ENCODE data around the gene SUV39H1. TPM values are rescaled to one million over a fixed set of nuclear protein-coding genes. Genes with fewer than 3 reads are reported as not detected.

The SUV39H1 gene
- total and polyA plus RNA-seq, 2 of the 13 experiments (the other 11 are each of a cell fraction or from before 2014, with no cell fraction given), result 5.2 to 10.1 TPM

- TF ChIP-seq RFX1 (IDR thresholded peaks at IDR 0.05) (no peak), CHD2 (IDR thresholded peaks at IDR 0.05; ENCODE audit: low read depth, low read length) (no peak), PRDM15 (CRISPR knock-in tag; IDR thresholded peaks at IDR 0.05) (no peak)
- TF ChIP-seq, protein P1, sequence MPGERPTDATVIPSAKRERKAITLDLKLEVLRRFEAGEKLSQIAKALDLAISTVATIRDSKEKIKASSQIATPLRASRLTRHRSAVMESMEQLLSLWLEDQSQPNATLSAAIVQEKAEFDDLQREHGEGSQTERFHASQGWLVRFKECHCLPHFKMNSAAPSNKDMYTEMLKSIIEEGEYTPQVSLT (CRISPR knock-in tag; IDR thresholded peaks at IDR 0.05; ENCODE audit: borderline replicate concordance, low read depth), result no peak
Observed at GRCh38 chrX:48676893-48677270, 19.7 kb upstream of the SUV39H1 start (continued).

GRCh38 chrX:48677516-48677915 lies 19.0 kb upstream of the SUV39H1 start:
- peak; percentile 78 for ATAC-seq
- Histone ChIP-seq H3K9ac (ENCODE audit: insufficient read depth, low read depth, low read length) (peak overlapping the region; percentile 98), H3K4me1 (ENCODE audit: insufficient read depth, low read length) (peaks cover 23% of the 10 kb centered on the region), H3K79me2 (ENCODE audit: insufficient read depth, low read length) (peaks cover 2% of the 10 kb centered on the region), H3K4me3 (replicated peaks in 1 of 3; ENCODE audit: insufficient read depth in 1 of 3, low read depth in 2 of 3, low read length in 3 of 3) (peak overlapping the region; percentile 69 to 93 (median 87); a peak in 5 of 6 replicates), H3K27ac (ENCODE audit: extremely low read length, insufficient read depth, low read length) (peak overlapping the region; percentile 98), H3K9me3 (ENCODE audit: low read length) (no peaks in the 10 kb centered on the region), H3K4me2 (ENCODE audit: low read depth, low read length) (peak overlapping the region; percentile 70), H3K36me3 (replicated peaks in 1 of 2; ENCODE audit: control insufficient read depth in 1 of 2, insufficient read depth in 2 of 2, low read length in 2 of 2) (no peaks in the 10 kb centered on the region), H2AFZ (ENCODE audit: low read length) (no peak overlapping the region), H3K27me3 (ENCODE audit: control insufficient read depth in 1 of 2, insufficient read depth in 2 of 2, low read length in 2 of 2) (no peaks in the 10 kb centered on the region), H4K20me1 (ENCODE audit: insufficient read depth, low read length) (no peaks in the 10 kb centered on the region)
- intact Hi-C loops (cut with micrococcal nuclease; ENCODE audit: unreplicated experiment), result loop anchor here (2.0 kb wide), 1 partner anchor 19 kb away; the partner anchor contains the start of gene SUV39H1
- POLR2A ChIA-PET, result interaction anchor here (0.5 to 2.4 kb wide), 8 partner anchors 9 to 1406 kb away, joined by 3 to 45 read pairs (median 12); partner anchors contain the start of genes HDAC6 and SUV39H1
- in situ Hi-C loops (cut with HindIII; ENCODE audit: extremely low pct_ligation_motif_present, low pct_unique_long_range_greater_than_20kb), result no loop called here
- FAIRE-seq, result peak; percentile 94
- WGBS (ENCODE audit: low lambda C conversion rate), result 8% methylated on average over 2 of the region's 10 CpGs
- peak; percentile 67 for DNase-seq (ENCODE audit: low spot score)
- no TSS peak for BruUV-seq (replicated peaks)
- CTCF ChIA-PET (ENCODE audit: low intra/inter-chr PET ratio, low total read pairs), result no interaction called here
- TF ChIP-seq SRY (CRISPR knock-in tag; IDR thresholded peaks at IDR 0.05) (0 out of 2 replicates have a peak, but pooled peaks have one; percentile 31), ATF1 (CRISPR knock-in tag; IDR thresholded peaks at IDR 0.05) (peak; percentile 24; the same call in 1 of the 2 replicates), RARA (CRISPR knock-in tag; IDR thresholded peaks at IDR 0.05) (peak; percentile 82), ZNF670 (CRISPR knock-in tag; IDR thresholded peaks at IDR 0.05; ENCODE audit: borderline replicate concordance) (peak; percentile 64; the same call in 1 of the 2 replicates), BCL6 (CRISPR knock-in tag; IDR thresholded peaks at IDR 0.05) (0 out of 2 replicates have a peak, but pooled peaks have one; percentile 21), ATF7 (IDR thresholded peaks at IDR 0.05) (peak; percentile 10; the same call in 1 of the 2 replicates), ATF7 (CRISPR knock-in tag; IDR thresholded peaks at IDR 0.05) (no peak), ZNF879 (CRISPR knock-in tag; IDR thresholded peaks at IDR 0.05) (no peak), ZNF678 (CRISPR knock-in tag; IDR thresholded peaks at IDR 0.05) (no peak), MBNL3 (CRISPR knock-in tag; conservative IDR thresholded peaks at IDR 0.05) (no peak), POLR2AphosphoS5 (IDR thresholded peaks at IDR 0.05; ENCODE audit: low read depth, low read length) (peak; percentile 45; the same call in 1 of the 2 replicates), ETV5 (CRISPR knock-in tag; IDR thresholded peaks at IDR 0.05; ENCODE audit: borderline replicate concordance) (no peak; the same call in 1 of the 2 replicates), NCOA2 (CRISPR knock-in tag; IDR thresholded peaks at IDR 0.05) (0 out of 2 replicates have a peak, but pooled peaks have one; percentile 24), GATAD2A (CRISPR knock-in tag; IDR thresholded peaks at IDR 0.05) (0 out of 2 replicates have a peak, but pooled peaks have one; percentile 53)
- TF ChIP-seq, protein P2, sequence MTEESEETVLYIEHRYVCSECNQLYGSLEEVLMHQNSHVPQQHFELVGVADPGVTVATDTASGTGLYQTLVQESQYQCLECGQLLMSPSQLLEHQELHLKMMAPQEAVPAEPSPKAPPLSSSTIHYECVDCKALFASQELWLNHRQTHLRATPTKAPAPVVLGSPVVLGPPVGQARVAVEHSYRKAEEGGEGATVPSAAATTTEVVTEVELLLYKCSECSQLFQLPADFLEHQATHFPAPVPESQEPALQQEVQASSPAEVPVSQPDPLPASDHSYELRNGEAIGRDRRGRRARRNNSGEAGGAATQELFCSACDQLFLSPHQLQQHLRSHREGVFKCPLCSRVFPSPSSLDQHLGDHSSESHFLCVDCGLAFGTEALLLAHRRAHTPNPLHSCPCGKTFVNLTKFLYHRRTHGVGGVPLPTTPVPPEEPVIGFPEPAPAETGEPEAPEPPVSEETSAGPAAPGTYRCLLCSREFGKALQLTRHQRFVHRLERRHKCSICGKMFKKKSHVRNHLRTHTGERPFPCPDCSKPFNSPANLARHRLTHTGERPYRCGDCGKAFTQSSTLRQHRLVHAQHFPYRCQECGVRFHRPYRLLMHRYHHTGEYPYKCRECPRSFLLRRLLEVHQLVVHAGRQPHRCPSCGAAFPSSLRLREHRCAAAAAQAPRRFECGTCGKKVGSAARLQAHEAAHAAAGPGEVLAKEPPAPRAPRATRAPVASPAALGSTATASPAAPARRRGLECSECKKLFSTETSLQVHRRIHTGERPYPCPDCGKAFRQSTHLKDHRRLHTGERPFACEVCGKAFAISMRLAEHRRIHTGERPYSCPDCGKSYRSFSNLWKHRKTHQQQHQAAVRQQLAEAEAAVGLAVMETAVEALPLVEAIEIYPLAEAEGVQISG (CRISPR knock-in tag; IDR thresholded peaks at IDR 0.05), result 0 out of 2 replicates have a peak, but pooled peaks have one; percentile 24
